H1 (cell line): Measurements from ENCODE around the gene BTG3. TPM values are rescaled to one million over a fixed set of nuclear protein-coding genes. Genes with fewer than 3 reads are reported as not detected.

Source experiments
- CTCF ChIA-PET: fragments of 300-600 bp; sonication (Branson Sonifier 250); formaldehyde crosslinking; loops from one replicate; lab custom pipeline; 2021; ENCODE audit not compliant: partially characterized antibody; lab: Charles Lee
- POLR2A ChIA-PET: fragments of 300-600 bp; sonication (Branson Sonifier 250); formaldehyde crosslinking; loops from one replicate; lab custom pipeline; 2021; ENCODE audit warnings: inconsistent platforms; ENCODE audit not compliant: partially characterized antibody; lab: Charles Lee
- DNase-seq, 2 experiments: peaks; one replicate each; pipeline versions ENCODE4 v3.0.0 to v3.0.0-alpha.2; 2010 to 2022; ENCODE audit warnings: low spot score in 2 of 2, low read depth in 1 of 2, mixed read lengths in 1 of 2
- FAIRE-seq: peaks from 2 replicates; lab custom pipeline; 2011; peaks lifted over from hg19 to GRCh38; lab: Jason Lieb, UNC
- H2AFZ ChIP-seq: 2 replicates; pipeline ENCODE4 v1.8.1; 2012; ENCODE audit warnings: low read length, inconsistent platforms
- H2AK5ac ChIP-seq: 2 replicates; pipeline ENCODE4 v1.6.1; 2013; ENCODE audit warnings: low read depth, low read length
- H2BK120ac ChIP-seq: replicated peaks from 2 replicates; pipeline ENCODE3; 2013; ENCODE audit warnings: low read depth, low read length, inconsistent platforms
- H2BK12ac ChIP-seq: 2 replicates; pipeline ENCODE4 v1.6.1; 2013; ENCODE audit warnings: low read depth, low read length
- H2BK15ac ChIP-seq: 2 replicates; pipeline ENCODE4 v1.6.1; 2013; ENCODE audit warnings: low read length
- H2BK20ac ChIP-seq: 2 replicates; pipeline ENCODE4 v1.6.1; 2013; ENCODE audit warnings: low read length
- H2BK5ac ChIP-seq: 2 replicates; pipeline ENCODE4 v1.6.1; 2013; ENCODE audit warnings: low read depth, low read length
- H3K14ac ChIP-seq: 2 replicates; pipeline ENCODE4 v1.6.1; 2013; ENCODE audit warnings: inconsistent platforms; ENCODE audit not compliant: insufficient read length
- H3K18ac ChIP-seq: 2 replicates; pipeline ENCODE4 v1.6.1; 2013; ENCODE audit warnings: low read length; ENCODE audit errors: extremely low read depth
- H3K23ac ChIP-seq: 2 replicates; pipeline ENCODE4 v1.6.1; 2013; ENCODE audit warnings: inconsistent platforms; ENCODE audit not compliant: insufficient read length
- H3K23me2 ChIP-seq: 2 replicates; pipeline ENCODE4 v1.6.1; 2013; ENCODE audit warnings: low read depth, low read length
- H3K27ac ChIP-seq: 2 replicates; pipeline ENCODE4 v1.6.1; 2011; ENCODE audit warnings: low read depth, low read length, inconsistent platforms
- H3K27me3 ChIP-seq, 4 experiments: replicated peaks in 1 of 4; 1 replicate in 1 of 4; 2 replicates in 3 of 4; pipeline versions ENCODE4 v1.6.1 to v1.8.1; 2011 to 2013; ENCODE audit warnings: low read length in 3 of 4, mild to moderate bottlenecking in 3 of 4, inconsistent platforms in 2 of 4, mixed read lengths in 2 of 4, moderate library complexity in 1 of 4; ENCODE audit not compliant: control insufficient read depth in 3 of 4, insufficient read depth in 3 of 4; ENCODE audit errors: extremely low read depth in 1 of 4
- H3K36me3 ChIP-seq, 4 experiments: 2 replicates each; pipeline versions ENCODE4 v1.6.1 to v1.8.1; 2011 to 2013; ENCODE audit warnings: mild to moderate bottlenecking in 4 of 4, low read length in 3 of 4, moderate library complexity in 2 of 4, control low read depth in 1 of 4, inconsistent platforms in 1 of 4; ENCODE audit not compliant: insufficient read depth in 4 of 4, control insufficient read depth in 2 of 4
- H3K4ac ChIP-seq: replicated peaks from 2 replicates; pipeline ENCODE3; 2013; ENCODE audit warnings: low read length, low read depth, mixed read lengths, inconsistent platforms; ENCODE audit not compliant: insufficient read length
- H3K4me1 ChIP-seq, 4 experiments: replicated peaks in 1 of 4; 1 replicate in 1 of 4; 2 replicates in 3 of 4; pipeline versions ENCODE4 v1.6.1 to v1.8.1; 2011 to 2013; ENCODE audit warnings: low read length in 3 of 4, inconsistent platforms in 2 of 4, mixed read lengths in 1 of 4; ENCODE audit not compliant: insufficient read depth in 4 of 4, control insufficient read depth in 3 of 4
- H3K4me2 ChIP-seq, 2 experiments: 2 replicates each; pipeline versions ENCODE4 v1.6.1 to v1.8.1; 2011 to 2013; ENCODE audit warnings: low read depth in 2 of 2, low read length in 2 of 2, control low read depth in 1 of 2, inconsistent platforms in 1 of 2, mild to moderate bottlenecking in 1 of 2; ENCODE audit not compliant: insufficient read depth in 1 of 2
- H3K4me3 ChIP-seq, 4 experiments: fragments of 200-600, 300-600 bp in 1 of 4; sonication (generic), shearing (Covaris generic), sonication (Bioruptor Twin) in 1 of 4; 2 replicates each; pipeline versions ENCODE4 v1.5.1 to v1.8.1; 2011 to 2016; ENCODE audit warnings: low read length in 4 of 4, low read depth in 3 of 4, control low read depth in 2 of 4, inconsistent platforms in 2 of 4, mild to moderate bottlenecking in 2 of 4, mixed read lengths in 1 of 4, moderate library complexity in 1 of 4; ENCODE audit not compliant: insufficient read depth in 2 of 4; ENCODE audit errors: extremely low read depth in 1 of 4
- H3K56ac ChIP-seq: replicated peaks from 2 replicates; pipeline ENCODE3; 2013; ENCODE audit warnings: low read depth, mild to moderate bottlenecking, mixed read lengths, low read length, inconsistent platforms; ENCODE audit not compliant: insufficient read length
- H3K79me1 ChIP-seq: 2 replicates; pipeline ENCODE4 v1.6.1; 2013; ENCODE audit warnings: low read depth, low read length, control low read depth
- H3K79me2 ChIP-seq, 2 experiments: 2 replicates each; pipeline versions ENCODE4 v1.6.1 to v1.8.1; 2012 to 2013; ENCODE audit warnings: low read length in 2 of 2, mild to moderate bottlenecking in 2 of 2, inconsistent platforms in 1 of 2; ENCODE audit not compliant: insufficient read depth in 2 of 2, control insufficient read depth in 1 of 2
- H3K9ac ChIP-seq, 4 experiments: replicated peaks in 1 of 4; 1 replicate in 1 of 4; 2 replicates in 3 of 4; pipeline versions ENCODE4 v1.6.1 to v1.8.1; 2011 to 2013; ENCODE audit warnings: low read depth in 3 of 4, low read length in 3 of 4, control low read depth in 2 of 4, mild to moderate bottlenecking in 2 of 4, moderate library complexity in 2 of 4, inconsistent platforms in 1 of 4; ENCODE audit errors: extremely low read depth in 1 of 4
- H3K9me3 ChIP-seq, 2 experiments: 2 replicates each; pipeline versions ENCODE4 v1.6.1 to v1.8.1; 2012 to 2013; ENCODE audit warnings: mild to moderate bottlenecking in 2 of 2, moderate library complexity in 2 of 2, control low read depth in 1 of 2, inconsistent platforms in 1 of 2, low read depth in 1 of 2, low read length in 1 of 2, mixed read lengths in 1 of 2; ENCODE audit not compliant: insufficient read depth in 2 of 2
- H4K20me1 ChIP-seq, 2 experiments: replicated peaks in 1 of 2; 2 replicates each; pipeline versions ENCODE3 to v1.8.1; 2011 to 2013; ENCODE audit warnings: inconsistent platforms in 2 of 2, low read length in 2 of 2, mild to moderate bottlenecking in 1 of 2; ENCODE audit not compliant: insufficient read depth in 2 of 2, control insufficient read depth in 1 of 2
- H4K5ac ChIP-seq: 2 replicates; pipeline ENCODE4 v1.6.1; 2013; ENCODE audit warnings: low read length, low read depth, mixed read lengths, inconsistent platforms; ENCODE audit not compliant: insufficient read length
- H4K8ac ChIP-seq: 2 replicates; pipeline ENCODE4 v1.8.0; 2013; ENCODE audit warnings: mild to moderate bottlenecking, moderate library complexity, low read length, inconsistent platforms; ENCODE audit not compliant: insufficient read depth; ENCODE audit errors: extremely low read depth
- H4K91ac ChIP-seq: replicated peaks from 2 replicates; pipeline ENCODE3; 2013; ENCODE audit warnings: low read length, mixed read lengths, inconsistent platforms; ENCODE audit not compliant: insufficient read length
- EZH2 ChIP-seq: fragments of 200-600 bp; sonication (generic); IDR thresholded peaks from 2 replicates; pipeline ENCODE4 v1.7.1; 2012; ENCODE audit warnings: low read depth, mild to moderate bottlenecking, moderate library complexity, low read length, inconsistent platforms; ENCODE audit not compliant: severe bottlenecking
- KDM5A ChIP-seq: fragments of 200-600 bp; IDR thresholded peaks from 2 replicates; pipeline ENCODE4 v1.7.1; 2012; ENCODE audit warnings: mild to moderate bottlenecking, low read length, inconsistent platforms, mixed read lengths
- POU5F1 ChIP-seq: IDR thresholded peaks from 2 replicates; pipeline ENCODE4 v1.6.1; 2011; ENCODE audit warnings: low read depth, mild to moderate bottlenecking, low read length, moderate library complexity
- RAD21 ChIP-seq, 2 experiments: IDR thresholded peaks in 1 of 2; conservative IDR thresholded peaks in 1 of 2; 2 replicates each; pipeline ENCODE4 v1.6.1; 2011; ENCODE audit warnings: low read depth in 2 of 2, low read length in 2 of 2, improper control_type of control experiment in 1 of 2, inconsistent platforms in 1 of 2, mild to moderate bottlenecking in 1 of 2, moderate library complexity in 1 of 2
- RXRA ChIP-seq: IDR thresholded peaks from 2 replicates; pipeline ENCODE4 v1.6.1; 2011; ENCODE audit warnings: low read depth, mild to moderate bottlenecking, low read length, moderate library complexity; ENCODE audit not compliant: insufficient read depth
- USF2 ChIP-seq: IDR thresholded peaks from 2 replicates; pipeline ENCODE4 v1.6.1; 2011; ENCODE audit warnings: low read length, improper control_type of control experiment
- WGBS, 2 experiments: shearing (Covaris generic) in 1 of 2; methylation state at CpG; one replicate each; pipeline versions ENCODE4 v1.1.6 to v1.1.7; 2013 to 2015; ENCODE audit warnings: low lambda C conversion rate in 2 of 2, mixed read lengths in 2 of 2, inconsistent platforms in 1 of 2, low coverage in 1 of 2, missing lambda C conversion rate in 1 of 2; ENCODE audit not compliant: insufficient replicate concordance in 2 of 2, insufficient coverage in 1 of 2, insufficient read length in 1 of 2; ENCODE audit errors: extremely low coverage in 1 of 2, missing lambda C conversion rate in 1 of 2; 5-methylcytosine and 5-hydroxymethylcytosine counted together
- polyA plus RNA-seq, 7 experiments: library from polyadenylated mRNA; depleted of rRNA in 3 of 7; stranded (reverse) in 5 of 7; unstranded in 2 of 7; fragments of >200 nt in 5 of 7; fragments of 200-250 nt in 2 of 7; gene quantifications; 1 replicate in 5 of 7; 2 replicates in 1 of 7; 4 replicates in 1 of 7; pipeline versions ENCODE4 v1.2.1 to v1.2.3, GENCODE V29; 2011 to 2013; ENCODE audit warnings: missing spikeins in 2 of 7, mixed read lengths in 2 of 7
- total RNA-seq: library from RNA; stranded (reverse); fragmentation: NEBNext Ultra II Directional; extraction: Animal tissue kit (Norgen Biotek cat#: 25700); gene quantifications from 2 replicates; pipeline ENCODE4 v1.2.1, GENCODE V29; 2021

BTG3 gene
- total and polyA plus RNA-seq, 2 of the 8 experiments (the other 6 are each of a cell fraction or from before 2014, with no cell fraction given): 13.6 to 25.9 TPM

GRCh38 chr21:17640821-17641220 lies 28.1 kb upstream of the BTG3 start:
- Histone ChIP-seq H3K79me2 (no peaks in the 10 kb centered on the region), H2AK5ac (no peak overlapping the region), H3K27ac (no peak overlapping the region), H3K27me3 (no peaks in the 10 kb centered on the region), H2BK15ac (no peak overlapping the region), H3K79me1 (no peaks in the 10 kb centered on the region), H3K23me2 (no peaks in the 10 kb centered on the region), H3K4me2 (no peak overlapping the region), H4K5ac (no peak overlapping the region), H3K56ac (no peak overlapping the region), H2BK20ac (no peak overlapping the region), H3K18ac (no peak overlapping the region), H3K9me3 (0 out of 4 replicates have a peak, but pooled peaks cover 0 to 5% of the 10 kb centered on the region in 2 experiments), H4K91ac (no peak overlapping the region), H3K14ac (no peak overlapping the region), H4K8ac (no peak overlapping the region), H3K4me3 (no peak overlapping the region), H3K9ac (no peak overlapping the region), H3K4ac (no peak overlapping the region), H2AFZ (no peak overlapping the region), H4K20me1 (no peaks in the 10 kb centered on the region), H3K4me1 (no peaks in the 10 kb centered on the region), H3K23ac (no peak overlapping the region), H2BK120ac (no peak overlapping the region), H2BK5ac (no peak overlapping the region), H2BK12ac (no peak overlapping the region), H3K36me3 (no peaks in the 10 kb centered on the region)
- DNase-seq: no peak
- CTCF ChIA-PET: no interaction called here
- TF ChIP-seq USF2 (no peak), POU5F1 (no peak), RXRA (no peak), RAD21 (IDR thresholded peaks at IDR 0.05 in 1 of 2, conservative IDR thresholded peaks at IDR 0.05 in 1 of 2; ENCODE audit: low read depth in 2 of 2, low read length in 2 of 2) (no peak), EZH2 (no peak), KDM5A (no peak)
- POLR2A ChIA-PET: no interaction called here
- FAIRE-seq: no peak
- WGBS, 2 experiments: 92% methylated on average over 2 of the region's 2 CpGs; no CpG with 5 or more reads in 1 of the 2 experiments
